Esophagus squamous epithelium (tissue), 5 donors: ENCODE measurements around the gene DSCAML1. TPM values are rescaled to one million over a fixed set of nuclear protein-coding genes. Genes with fewer than 3 reads are reported as not detected.

ENCODE experiments used
- DNase-seq: peaks from one replicate; lab custom pipeline; 2025; lab: John Stamatoyannopoulos, UW
- H3K27ac ChIP-seq, 4 donors: fragments of 200-600 bp; sonication (generic); one replicate each; pipeline ENCODE4 v1.5.1; 2016 to 2019; ENCODE audit warnings: mild to moderate bottlenecking in 1 of 4
- H3K27me3 ChIP-seq, 4 donors: fragments of 200-600 bp; sonication (generic); 1 replicate in 3 of 4; 2 replicates in 1 of 4; pipeline versions ENCODE4 v1.5.1 to v1.6.0; 2017 to 2021; ENCODE audit warnings: antibody characterized with exemption in 1 of 4
- H3K36me3 ChIP-seq, 3 donors: fragments of 200-600 bp; sonication (generic); one replicate each; pipeline ENCODE4 v1.5.1; 2016 to 2019
- H3K4me1 ChIP-seq, 3 donors: fragments of 200-600 bp; sonication (generic); one replicate each; pipeline ENCODE4 v1.5.1; 2017 to 2019
- H3K4me3 ChIP-seq, 4 donors: fragments of 200-600 bp; sonication (generic); 1 replicate in 3 of 4; 2 replicates in 1 of 4; pipeline ENCODE4 v1.5.1; 2016 to 2019; ENCODE audit warnings: mild to moderate bottlenecking in 2 of 4, moderate library complexity in 1 of 4
- H3K9me3 ChIP-seq, 3 donors: fragments of 200-600 bp; sonication (generic); one replicate each; pipeline ENCODE4 v1.5.1; 2016 to 2019
- POLR2A ChIP-seq, 4 donors: fragments of 450-650 bp; IDR thresholded peaks; one replicate each; pipeline ENCODE4 v1.6.1; 2017; ENCODE audit warnings: antibody characterized with exemption in 4 of 4, mild to moderate bottlenecking in 4 of 4, moderate library complexity in 3 of 4
- WGBS, 2 donors: methylation state at CpG; one replicate each; pipeline ENCODE4 v1.1.5; 2018; 5-methylcytosine and 5-hydroxymethylcytosine counted together
- intact Hi-C: fragments of 100-400 bp; cut with DNase I; formaldehyde crosslinking; loops from one replicate; pipeline ENCODE4 v1.15.0; 2022
- total RNA-seq, 4 donors: library from RNA; depleted of rRNA; stranded (reverse); fragments of >200 nt; gene quantifications; one replicate each; pipeline ENCODE4 v1.1.0, GENCODE V29; 2016
- TF ChIP-seq, protein P1 (sequence below), 6 experiments: fragments of 450-650 bp in 4 of 6; fragments of 200-600 bp in 2 of 6; sonication (generic) in 2 of 6; IDR thresholded peaks; one replicate each; pipeline ENCODE4 v1.5.1; 2016 to 2019; ENCODE audit warnings: antibody characterized with exemption in 6 of 6, mild to moderate bottlenecking in 4 of 6, moderate library complexity in 4 of 6
- donor health status: DM: yes; HTN: yes; CAD: no.

Gene DSCAML1
- total RNA-seq, 4 donors from 2014 or later = 0.04 to 0.19 TPM; not detected in 2

DNA sequence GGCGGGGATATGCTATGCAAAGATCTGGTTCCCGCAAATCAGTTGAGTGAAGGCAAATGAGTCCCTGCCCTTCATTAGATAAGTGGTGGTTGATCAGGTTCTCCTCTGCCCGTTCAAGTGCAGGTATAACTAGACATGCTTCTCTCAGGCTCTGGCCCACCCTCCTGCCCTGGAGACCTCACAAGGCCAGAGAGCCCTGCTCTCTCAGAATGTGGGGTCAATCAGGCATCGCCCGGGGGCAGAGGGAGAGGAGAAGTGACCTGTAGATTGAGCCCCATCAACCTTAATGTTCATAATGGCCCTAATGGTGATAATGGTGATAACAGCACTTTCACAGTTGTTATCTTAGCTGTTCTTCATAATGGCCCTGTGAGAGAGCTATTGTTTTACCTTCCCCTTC lies 224.3 kb downstream of the DSCAML1 start:
- DNase-seq = no peak
- no peak overlapping the region for H3K27ac ChIP-seq
- intact Hi-C loops = no loop called here
- 85 to 86% methylated on average over 5 of the region's 5 CpGs for WGBS, 2 donors
- no peaks in the 10 kb centered on the region for H3K36me3 ChIP-seq
- peaks cover 0 to 3% (median 0%) of the 10 kb centered on the region in 4 donors for H3K27me3 ChIP-seq
- H3K9me3 ChIP-seq = no peaks in the 10 kb centered on the region
- TF ChIP-seq, protein P1, sequence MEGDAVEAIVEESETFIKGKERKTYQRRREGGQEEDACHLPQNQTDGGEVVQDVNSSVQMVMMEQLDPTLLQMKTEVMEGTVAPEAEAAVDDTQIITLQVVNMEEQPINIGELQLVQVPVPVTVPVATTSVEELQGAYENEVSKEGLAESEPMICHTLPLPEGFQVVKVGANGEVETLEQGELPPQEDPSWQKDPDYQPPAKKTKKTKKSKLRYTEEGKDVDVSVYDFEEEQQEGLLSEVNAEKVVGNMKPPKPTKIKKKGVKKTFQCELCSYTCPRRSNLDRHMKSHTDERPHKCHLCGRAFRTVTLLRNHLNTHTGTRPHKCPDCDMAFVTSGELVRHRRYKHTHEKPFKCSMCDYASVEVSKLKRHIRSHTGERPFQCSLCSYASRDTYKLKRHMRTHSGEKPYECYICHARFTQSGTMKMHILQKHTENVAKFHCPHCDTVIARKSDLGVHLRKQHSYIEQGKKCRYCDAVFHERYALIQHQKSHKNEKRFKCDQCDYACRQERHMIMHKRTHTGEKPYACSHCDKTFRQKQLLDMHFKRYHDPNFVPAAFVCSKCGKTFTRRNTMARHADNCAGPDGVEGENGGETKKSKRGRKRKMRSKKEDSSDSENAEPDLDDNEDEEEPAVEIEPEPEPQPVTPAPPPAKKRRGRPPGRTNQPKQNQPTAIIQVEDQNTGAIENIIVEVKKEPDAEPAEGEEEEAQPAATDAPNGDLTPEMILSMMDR (IDR thresholded peaks at IDR 0.05) = no peak
- no peak for TF ChIP-seq POLR2A (IDR thresholded peaks at IDR 0.05)
- H3K4me3 ChIP-seq = no peak overlapping the region
- H3K4me1 ChIP-seq = no peaks in the 10 kb centered on the region

DNA sequence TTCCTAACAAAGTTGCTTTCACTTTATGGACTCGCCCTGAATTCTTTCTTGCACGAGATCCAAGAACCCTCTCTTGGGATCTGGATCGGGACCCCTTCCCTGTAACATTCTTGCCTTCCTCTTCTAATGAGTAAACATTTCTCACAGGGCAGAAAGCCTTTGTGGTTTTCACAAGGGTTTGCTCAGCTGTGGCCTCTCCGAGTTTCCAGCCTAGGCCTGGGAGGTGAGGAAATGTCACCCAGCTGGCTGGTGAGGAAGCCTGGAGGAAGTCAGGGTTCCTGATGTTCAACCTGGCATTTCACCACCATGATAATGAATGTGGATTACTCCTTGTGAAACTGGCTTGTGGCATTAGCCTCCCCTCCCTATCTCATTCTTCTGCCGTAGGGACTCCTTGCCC lies 224.9 kb downstream of the DSCAML1 start:
- 36 to 39% methylated on average over 4 to 5 of the region's 5 CpGs for WGBS, 2 donors
- H3K36me3 ChIP-seq = no peaks in the 10 kb centered on the region

DNA sequence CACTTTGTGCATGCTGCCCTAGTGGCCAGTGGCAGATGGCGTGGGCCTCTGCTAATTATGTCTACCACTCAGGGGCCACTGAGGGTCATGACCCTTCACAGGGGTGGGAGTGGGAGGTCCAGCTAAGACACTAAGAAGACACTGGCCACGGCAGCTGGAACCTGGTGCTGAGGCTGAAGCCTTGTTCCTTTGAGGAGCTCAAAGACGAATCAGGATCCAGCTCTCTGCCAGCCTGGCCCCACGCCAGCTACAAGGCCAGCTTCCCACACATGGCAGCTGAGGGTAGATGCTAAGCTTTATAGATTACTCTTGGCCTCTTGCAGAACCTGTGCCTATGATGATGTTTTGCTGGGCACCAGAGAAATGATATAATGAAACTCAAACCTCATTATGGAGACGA lies 226.3 kb downstream of the DSCAML1 start:
- no peak overlapping the region for H3K27ac ChIP-seq
- H3K27me3 ChIP-seq = peaks cover 0 to 6% (median 0%) of the 10 kb centered on the region in 4 donors
- intact Hi-C loops = no loop called here
- H3K4me1 ChIP-seq = no peaks in the 10 kb centered on the region
- TF ChIP-seq, protein P1 (IDR thresholded peaks at IDR 0.05) = no peak
- no peak for TF ChIP-seq POLR2A (IDR thresholded peaks at IDR 0.05)
- DNase-seq = no peak
- WGBS, 2 donors = 53 to 86% methylated on average over 2 of the region's 5 CpGs
- no peaks in the 10 kb centered on the region for H3K9me3 ChIP-seq
- no peaks in the 10 kb centered on the region for H3K36me3 ChIP-seq
- H3K4me3 ChIP-seq = no peak overlapping the region

More for the DNA sequence above, 224.9 kb downstream of the DSCAML1 start:
- Histone ChIP-seq H3K4me1 (no peaks in the 10 kb centered on the region), H3K27ac (no peak overlapping the region), H3K4me3 (no peak overlapping the region), H3K9me3 (no peaks in the 10 kb centered on the region), H3K27me3 (peaks cover 0 to 3% (median 0%) of the 10 kb centered on the region in 4 donors)
- no peak for TF ChIP-seq POLR2A (IDR thresholded peaks at IDR 0.05)
- TF ChIP-seq, protein P1 (IDR thresholded peaks at IDR 0.05) = no peak
- no peak for DNase-seq
- intact Hi-C loops = no loop called here

DNA sequence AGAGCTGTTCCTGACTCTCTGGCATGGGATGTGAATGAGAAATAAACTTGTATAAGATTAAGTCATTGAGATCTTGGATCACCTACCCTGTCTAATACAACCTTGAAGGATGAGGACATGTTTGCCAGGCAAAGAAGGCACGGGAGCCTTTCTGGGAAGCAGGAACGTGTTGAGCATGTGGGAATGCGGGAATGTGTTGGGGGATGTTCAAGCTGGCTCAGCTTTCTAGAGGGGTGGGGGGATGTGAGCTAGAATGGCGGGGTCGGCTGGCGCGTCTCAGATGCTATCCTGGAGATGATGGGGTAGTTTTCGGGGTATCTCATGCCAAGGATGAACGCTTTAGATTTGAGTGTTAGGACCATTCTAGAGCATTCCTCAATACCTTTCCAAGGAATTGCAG lies 227.1 kb downstream of the DSCAML1 start:
- no peak overlapping the region for H3K27ac ChIP-seq
- no peaks in the 10 kb centered on the region for H3K36me3 ChIP-seq
- 84 to 88% methylated on average over 9 of the region's 9 CpGs for WGBS, 2 donors
- H3K27me3 ChIP-seq = peaks cover 0 to 11% (median 0%) of the 10 kb centered on the region in 4 donors
- H3K4me3 ChIP-seq = no peak overlapping the region
- no peak for DNase-seq
- intact Hi-C loops = no loop called here
- H3K9me3 ChIP-seq = no peaks in the 10 kb centered on the region
- TF ChIP-seq, protein P1 (IDR thresholded peaks at IDR 0.05) = no peak
- TF ChIP-seq POLR2A (IDR thresholded peaks at IDR 0.05) = no peak
- no peaks in the 10 kb centered on the region for H3K4me1 ChIP-seq

DNA sequence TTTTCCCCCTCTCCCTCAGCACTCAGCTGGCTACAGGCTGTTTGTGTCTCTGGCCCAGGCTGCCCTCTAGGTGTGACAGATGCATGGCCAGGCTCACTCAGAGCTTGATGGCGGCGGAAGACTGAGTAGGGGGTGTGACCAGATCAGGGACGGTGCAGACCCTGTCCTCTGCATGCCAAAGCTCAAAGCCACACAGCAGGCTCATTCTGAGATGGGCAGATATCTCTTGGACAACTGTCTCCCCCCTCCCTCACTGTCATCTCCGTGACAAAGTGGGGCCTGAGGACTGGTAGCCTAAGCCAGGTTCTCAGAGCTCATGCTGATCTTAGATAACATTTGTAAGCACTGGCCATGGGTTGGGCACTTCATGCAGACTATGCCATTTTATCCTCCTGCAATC lies 231.3 kb downstream of the DSCAML1 start:
- H3K27me3 ChIP-seq = peaks cover 0 to 31% (median 0%) of the 10 kb centered on the region in 4 donors
- H3K27ac ChIP-seq = no peak overlapping the region
- no peak overlapping the region for H3K4me3 ChIP-seq
- no peaks in the 10 kb centered on the region for H3K36me3 ChIP-seq
- no peaks in the 10 kb centered on the region for H3K9me3 ChIP-seq
- TF ChIP-seq POLR2A (IDR thresholded peaks at IDR 0.05) = no peak
- TF ChIP-seq, protein P1 (IDR thresholded peaks at IDR 0.05) = no peak
- intact Hi-C loops = no loop called here
- no peaks in the 10 kb centered on the region for H3K4me1 ChIP-seq
- no peak for DNase-seq
- WGBS, 2 donors = 33 to 43% methylated on average over 1 to 2 of the region's 4 CpGs
